Uterus (tissue), 4 donors: Measurements from ENCODE around the gene WWOX. TPM values are rescaled to one million over a fixed set of nuclear protein-coding genes. Genes with fewer than 3 reads are reported as not detected.

Source experiments
- DNase-seq, 2 donors: peaks; one replicate each; pipeline ENCODE4 v3.0.0-alpha.2; 2019 to 2020
- H3K27ac ChIP-seq, 2 donors: fragments of 200-600 bp; sonication (generic); 1 replicate in 1 of 2; 2 replicates in 1 of 2; pipeline ENCODE4 v1.5.1; 2016 to 2018
- H3K27me3 ChIP-seq, 2 donors: fragments of 200-600 bp; sonication (generic); one replicate each; pipeline ENCODE4 v1.5.1; 2018 to 2019; ENCODE audit warnings: control low read depth in 1 of 2
- H3K36me3 ChIP-seq, 2 donors: fragments of 200-600 bp; sonication (generic); one replicate each; pipeline ENCODE4 v1.5.1; 2019; ENCODE audit warnings: control low read depth in 1 of 2
- H3K4me1 ChIP-seq, 2 donors: fragments of 200-600 bp; sonication (generic); one replicate each; pipeline ENCODE4 v1.5.1; 2018 to 2019; ENCODE audit warnings: control low read depth in 1 of 2
- H3K4me3 ChIP-seq, 2 donors: fragments of 200-600 bp; sonication (generic); 1 replicate in 1 of 2; 2 replicates in 1 of 2; pipeline ENCODE4 v1.5.1; 2018 to 2019; ENCODE audit warnings: mild to moderate bottlenecking in 1 of 2
- H3K9me3 ChIP-seq, 2 donors: fragments of 200-600 bp; sonication (generic); one replicate each; pipeline ENCODE4 v1.5.1; 2019; ENCODE audit warnings: control low read depth in 1 of 2
- POLR2A ChIP-seq, 2 donors: fragments of 450-650 bp; IDR thresholded peaks; one replicate each; pipeline ENCODE4 v1.6.1; 2016; ENCODE audit warnings: antibody characterized with exemption in 2 of 2, mild to moderate bottlenecking in 1 of 2, moderate library complexity in 1 of 2
- intact Hi-C: fragments of 100-400 bp; cut with DNase I; formaldehyde crosslinking; loops from one replicate; pipeline ENCODE4 v1.15.1; 2023; ENCODE audit warnings: low total_unique reads
- total RNA-seq, 4 donors: library from RNA; depleted of rRNA in 3 of 4; stranded (reverse); fragments of >200 nt in 3 of 4; gene quantifications; one replicate each; pipeline versions ENCODE4 v1.1.0 to v1.2.4, GENCODE V29; 2014 to 2023
- TF ChIP-seq, protein P1 (sequence below), 4 experiments: fragments of 200-600 bp in 2 of 4; fragments of 450-650 bp in 2 of 4; sonication (generic) in 2 of 4; IDR thresholded peaks; one replicate each; pipeline ENCODE4 v1.5.1; 2016 to 2019; ENCODE audit warnings: antibody characterized with exemption in 4 of 4, mild to moderate bottlenecking in 2 of 4, moderate library complexity in 1 of 4
- donor health status: DM: yes; HTN: yes; CAD: no.

The WWOX gene
- total RNA-seq, 4 donors from 2014 or later: 34.1 to 99.9 (median 55.8) TPM

DNA sequence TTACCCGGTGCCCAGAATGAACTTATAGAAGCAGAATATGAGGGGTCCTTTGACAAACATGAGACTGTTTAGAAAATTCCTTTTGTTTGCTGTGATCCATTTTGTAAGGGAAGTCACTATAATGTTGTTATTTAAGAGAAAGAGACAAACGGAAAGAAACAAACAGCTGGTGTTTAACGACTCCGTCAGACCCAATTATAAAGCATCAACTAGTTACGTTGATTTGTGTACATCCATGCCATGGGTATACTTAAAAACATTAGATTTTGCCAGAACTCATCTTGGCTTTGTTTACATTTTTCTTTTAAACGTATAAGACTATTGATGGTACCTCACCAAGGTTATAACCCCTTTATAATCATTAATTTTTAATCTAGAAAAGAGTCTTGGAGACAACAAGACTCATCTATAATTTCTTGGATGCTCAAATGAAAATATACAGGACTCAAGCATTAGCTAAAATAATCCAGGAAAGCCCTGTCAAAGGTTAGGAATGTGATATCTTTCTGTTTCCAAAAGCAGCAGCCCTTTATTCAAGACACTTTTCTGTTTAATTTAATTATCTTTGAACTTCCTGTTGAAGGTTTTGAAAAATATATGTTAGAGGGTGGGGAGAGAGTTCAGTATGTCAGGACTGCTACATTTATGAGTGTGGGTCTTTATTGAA, 331.7 kb downstream of the WWOX start:
- no peaks in the 10 kb centered on the region for H3K4me1 ChIP-seq
- no peaks in the 10 kb centered on the region for H3K27me3 ChIP-seq
- H3K36me3 ChIP-seq: no peaks in the 10 kb centered on the region
- TF ChIP-seq, protein P1, sequence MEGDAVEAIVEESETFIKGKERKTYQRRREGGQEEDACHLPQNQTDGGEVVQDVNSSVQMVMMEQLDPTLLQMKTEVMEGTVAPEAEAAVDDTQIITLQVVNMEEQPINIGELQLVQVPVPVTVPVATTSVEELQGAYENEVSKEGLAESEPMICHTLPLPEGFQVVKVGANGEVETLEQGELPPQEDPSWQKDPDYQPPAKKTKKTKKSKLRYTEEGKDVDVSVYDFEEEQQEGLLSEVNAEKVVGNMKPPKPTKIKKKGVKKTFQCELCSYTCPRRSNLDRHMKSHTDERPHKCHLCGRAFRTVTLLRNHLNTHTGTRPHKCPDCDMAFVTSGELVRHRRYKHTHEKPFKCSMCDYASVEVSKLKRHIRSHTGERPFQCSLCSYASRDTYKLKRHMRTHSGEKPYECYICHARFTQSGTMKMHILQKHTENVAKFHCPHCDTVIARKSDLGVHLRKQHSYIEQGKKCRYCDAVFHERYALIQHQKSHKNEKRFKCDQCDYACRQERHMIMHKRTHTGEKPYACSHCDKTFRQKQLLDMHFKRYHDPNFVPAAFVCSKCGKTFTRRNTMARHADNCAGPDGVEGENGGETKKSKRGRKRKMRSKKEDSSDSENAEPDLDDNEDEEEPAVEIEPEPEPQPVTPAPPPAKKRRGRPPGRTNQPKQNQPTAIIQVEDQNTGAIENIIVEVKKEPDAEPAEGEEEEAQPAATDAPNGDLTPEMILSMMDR (IDR thresholded peaks at IDR 0.05): no peak
- no peak for TF ChIP-seq POLR2A (IDR thresholded peaks at IDR 0.05)
- H3K27ac ChIP-seq: no peak overlapping the region
- intact Hi-C loops: no loop called here
- H3K4me3 ChIP-seq: no peak overlapping the region
- H3K9me3 ChIP-seq: no peaks in the 10 kb centered on the region
- no peak for DNase-seq

- H3K36me3 ChIP-seq: no peaks in the 10 kb centered on the region
- TF ChIP-seq POLR2A (IDR thresholded peaks at IDR 0.05): no peak
- TF ChIP-seq, protein P1 (IDR thresholded peaks at IDR 0.05): no peak
- no peak overlapping the region for H3K27ac ChIP-seq
- no peak for DNase-seq
- no peaks in the 10 kb centered on the region for H3K4me1 ChIP-seq
- no peaks in the 10 kb centered on the region for H3K27me3 ChIP-seq
- no peak overlapping the region for H3K4me3 ChIP-seq
- intact Hi-C loops: no loop called here
- no peaks in the 10 kb centered on the region for H3K9me3 ChIP-seq
These were observed 332.2 kb downstream of the WWOX start for GRCh38 chr16:78431701-78432100.

DNA sequence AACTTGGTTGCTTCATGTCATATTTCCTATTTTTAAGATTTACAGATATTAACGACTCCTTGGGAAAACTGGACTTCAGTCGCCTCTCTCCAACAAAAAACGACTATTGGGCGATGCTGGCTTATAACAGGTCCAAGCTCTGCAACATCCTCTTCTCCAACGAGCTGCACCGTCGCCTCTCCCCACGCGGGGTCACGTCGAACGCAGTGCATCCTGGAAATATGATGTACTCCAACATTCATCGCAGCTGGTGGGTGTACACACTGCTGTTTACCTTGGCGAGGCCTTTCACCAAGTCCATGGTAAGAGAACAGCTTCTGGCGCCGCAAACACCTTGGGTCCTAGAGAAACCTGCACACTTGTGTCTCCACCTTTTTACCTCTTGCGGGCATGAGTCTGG, 333.0 kb downstream of the WWOX start:
- TF ChIP-seq, protein P1 (IDR thresholded peaks at IDR 0.05): no peak
- TF ChIP-seq POLR2A (IDR thresholded peaks at IDR 0.05): no peak
- no peak overlapping the region for H3K27ac ChIP-seq
- no peaks in the 10 kb centered on the region for H3K9me3 ChIP-seq
- H3K27me3 ChIP-seq: no peaks in the 10 kb centered on the region
- no peaks in the 10 kb centered on the region for H3K36me3 ChIP-seq
- no peaks in the 10 kb centered on the region for H3K4me1 ChIP-seq
- no peak overlapping the region for H3K4me3 ChIP-seq
- intact Hi-C loops: no loop called here
- no peak for DNase-seq

- H3K27ac ChIP-seq: no peak overlapping the region
- no peak overlapping the region for H3K4me3 ChIP-seq
- TF ChIP-seq POLR2A (IDR thresholded peaks at IDR 0.05): no peak
- TF ChIP-seq, protein P1 (IDR thresholded peaks at IDR 0.05): no peak
- no peaks in the 10 kb centered on the region for H3K4me1 ChIP-seq
- H3K27me3 ChIP-seq: no peaks in the 10 kb centered on the region
- no peaks in the 10 kb centered on the region for H3K9me3 ChIP-seq
- H3K36me3 ChIP-seq: no peaks in the 10 kb centered on the region
- DNase-seq: no peak
- intact Hi-C loops: no loop called here
These were observed 333.7 kb downstream of the WWOX start for GRCh38 chr16:78433116-78433515.

DNA sequence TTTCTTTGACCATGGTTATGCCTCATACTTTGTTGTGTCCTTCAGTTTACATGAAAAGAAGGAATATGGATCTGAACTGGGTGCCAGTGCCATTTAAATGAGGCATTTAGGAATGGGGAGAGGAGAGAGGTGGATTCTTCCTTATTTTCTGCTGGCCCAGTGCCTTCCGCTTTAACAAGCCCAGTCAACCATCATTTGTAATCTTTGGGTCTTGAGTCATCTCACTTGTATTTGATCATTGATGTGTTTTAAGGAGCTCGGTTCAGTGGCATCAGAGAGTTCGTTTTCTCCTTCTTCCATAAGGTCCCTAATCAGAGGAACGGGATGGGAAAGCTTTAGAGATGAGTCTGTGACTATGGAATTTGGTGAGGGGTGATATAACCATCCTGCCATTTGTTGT, 334.9 kb downstream of the WWOX start:
- no peaks in the 10 kb centered on the region for H3K36me3 ChIP-seq
- TF ChIP-seq, protein P1 (IDR thresholded peaks at IDR 0.05): no peak
- no peak for TF ChIP-seq POLR2A (IDR thresholded peaks at IDR 0.05)
- H3K27ac ChIP-seq: no peak overlapping the region
- no peaks in the 10 kb centered on the region for H3K4me1 ChIP-seq
- no peak for DNase-seq
- intact Hi-C loops: no loop called here
- H3K9me3 ChIP-seq: no peaks in the 10 kb centered on the region
- H3K4me3 ChIP-seq: no peak overlapping the region
- no peaks in the 10 kb centered on the region for H3K27me3 ChIP-seq
